HG02884 (cell line): Measurements from ENCODE around the gene GCH1.
A peak's percentile ranks its signal among the peaks of the same experiment; 100 is the strongest.
"Not testable (repeated sequence)": the region's sequence is repeated elsewhere in the genome, so short reads cannot be mapped to it uniquely, and the experiment has no call there.

Experiments
- ATAC-seq: cut with Tn5 transposase; IDR thresholded peaks from one replicate; pipeline ENCODE4 v1.9.1; 2021; ENCODE audit warnings: mild to moderate bottlenecking, moderate library complexity; ENCODE audit not compliant: unreplicated experiment

The GCH1 gene

GRCh38 chr14:54908973-54909372 lies 6.3 kb upstream of the GCH1 start:
- not testable (repeated sequence) for ATAC-seq

GRCh38 chr14:54908190-54908589 lies 5.6 kb upstream of the GCH1 start:
- no peak for ATAC-seq

- ATAC-seq: no peak
These were observed 3.4 kb upstream of the GCH1 start for GRCh38 chr14:54906075-54906474.

- ATAC-seq: peak; percentile 47
These were observed 494 bp downstream of the GCH1 start for GRCh38 chr14:54902143-54902520.

GRCh38 chr14:54901380-54902142 lies 1.1 kb downstream of the GCH1 start:
- no peak for ATAC-seq

GRCh38 chr14:54899573-54899972 lies 3.1 kb downstream of the GCH1 start:
- no peak for ATAC-seq

- not testable (repeated sequence) for ATAC-seq
These were observed 4.6 kb downstream of the GCH1 start for GRCh38 chr14:54897809-54898555.

GRCh38 chr14:54895683-54896082 lies 6.9 kb downstream of the GCH1 start:
- no peak for ATAC-seq

GRCh38 chr14:54894995-54895394 lies 7.6 kb downstream of the GCH1 start:
- ATAC-seq: no peak

GRCh38 chr14:54893151-54893760 lies 9.4 kb downstream of the GCH1 start:
- no peak for ATAC-seq

GRCh38 chr14:54891471-54892245 lies 11.0 kb downstream of the GCH1 start:
- no peak for ATAC-seq

GRCh38 chr14:54890788-54891187 lies 11.8 kb downstream of the GCH1 start:
- ATAC-seq: peak; percentile 81

- no peak for ATAC-seq
These were observed 12.7 kb downstream of the GCH1 start for GRCh38 chr14:54889919-54890318.

GRCh38 chr14:54882521-54882920 lies 20.1 kb downstream of the GCH1 start:
- ATAC-seq: no peak

GRCh38 chr14:54881761-54882401 lies 20.7 kb downstream of the GCH1 start:
- ATAC-seq: peak; percentile 53

GRCh38 chr14:54881235-54881760 lies 21.3 kb downstream of the GCH1 start:
- peak; percentile 68 for ATAC-seq

GRCh38 chr14:54877703-54878021 lies 25.0 kb downstream of the GCH1 start:
- ATAC-seq: no peak

GRCh38 chr14:54877015-54877702 lies 25.5 kb downstream of the GCH1 start:
- no peak for ATAC-seq

- ATAC-seq: not testable (repeated sequence)
These were observed 27.0 kb downstream of the GCH1 start for GRCh38 chr14:54875648-54876047.
